ENCODE results near the gene NKAIN1. TPM values are rescaled to one million over a fixed set of nuclear protein-coding genes. Genes with fewer than 3 reads are reported as not detected.

Gene NKAIN1
- total and polyA plus RNA-seq, 11 donors, result 0.14 to 0.31 (median 0.21) TPM; not detected in 8

DNA sequence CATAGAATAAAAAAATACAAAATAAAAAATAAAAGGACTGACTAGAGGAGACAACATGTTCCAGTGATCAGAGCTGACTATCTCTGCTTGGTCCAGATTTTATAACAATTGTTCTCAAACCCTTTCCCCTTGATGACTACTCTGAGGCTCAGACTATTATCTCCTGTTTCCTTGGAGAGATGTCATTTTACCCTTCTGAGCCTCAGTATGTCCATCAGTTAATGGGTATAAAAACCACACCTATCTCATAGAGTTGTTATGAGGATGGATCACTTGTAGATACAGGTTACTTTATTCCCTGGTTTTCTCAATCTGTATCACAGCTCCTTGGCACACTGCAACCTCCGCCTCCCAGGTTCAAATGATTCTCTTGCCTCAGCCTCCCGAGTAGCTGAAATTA lies 7.0 kb downstream of the NKAIN1 start:
- Histone ChIP-seq H3K9me3 (no peaks in the 10 kb centered on the region), H3K36me3 (no peaks in the 10 kb centered on the region), H3K4me3 (no peak overlapping the region), H3K27ac (no peak overlapping the region), H3K4me1 (no peaks in the 10 kb centered on the region), H3K27me3 (peaks cover 0 to 35% (median 9%) of the 10 kb centered on the region in 9 donors)
- intact Hi-C loops (cut with DNase I), result no loop called here
- ATAC-seq, result no peak
- no peak for DNase-seq
- TF ChIP-seq POLR2A (IDR thresholded peaks at IDR 0.05), result no peak
- TF ChIP-seq, protein P1, sequence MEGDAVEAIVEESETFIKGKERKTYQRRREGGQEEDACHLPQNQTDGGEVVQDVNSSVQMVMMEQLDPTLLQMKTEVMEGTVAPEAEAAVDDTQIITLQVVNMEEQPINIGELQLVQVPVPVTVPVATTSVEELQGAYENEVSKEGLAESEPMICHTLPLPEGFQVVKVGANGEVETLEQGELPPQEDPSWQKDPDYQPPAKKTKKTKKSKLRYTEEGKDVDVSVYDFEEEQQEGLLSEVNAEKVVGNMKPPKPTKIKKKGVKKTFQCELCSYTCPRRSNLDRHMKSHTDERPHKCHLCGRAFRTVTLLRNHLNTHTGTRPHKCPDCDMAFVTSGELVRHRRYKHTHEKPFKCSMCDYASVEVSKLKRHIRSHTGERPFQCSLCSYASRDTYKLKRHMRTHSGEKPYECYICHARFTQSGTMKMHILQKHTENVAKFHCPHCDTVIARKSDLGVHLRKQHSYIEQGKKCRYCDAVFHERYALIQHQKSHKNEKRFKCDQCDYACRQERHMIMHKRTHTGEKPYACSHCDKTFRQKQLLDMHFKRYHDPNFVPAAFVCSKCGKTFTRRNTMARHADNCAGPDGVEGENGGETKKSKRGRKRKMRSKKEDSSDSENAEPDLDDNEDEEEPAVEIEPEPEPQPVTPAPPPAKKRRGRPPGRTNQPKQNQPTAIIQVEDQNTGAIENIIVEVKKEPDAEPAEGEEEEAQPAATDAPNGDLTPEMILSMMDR (IDR thresholded peaks at IDR 0.05), result no peak
- 94 to 98% (median 95%) methylated on average over 2 of the region's 2 CpGs for WGBS, 4 donors

DNA sequence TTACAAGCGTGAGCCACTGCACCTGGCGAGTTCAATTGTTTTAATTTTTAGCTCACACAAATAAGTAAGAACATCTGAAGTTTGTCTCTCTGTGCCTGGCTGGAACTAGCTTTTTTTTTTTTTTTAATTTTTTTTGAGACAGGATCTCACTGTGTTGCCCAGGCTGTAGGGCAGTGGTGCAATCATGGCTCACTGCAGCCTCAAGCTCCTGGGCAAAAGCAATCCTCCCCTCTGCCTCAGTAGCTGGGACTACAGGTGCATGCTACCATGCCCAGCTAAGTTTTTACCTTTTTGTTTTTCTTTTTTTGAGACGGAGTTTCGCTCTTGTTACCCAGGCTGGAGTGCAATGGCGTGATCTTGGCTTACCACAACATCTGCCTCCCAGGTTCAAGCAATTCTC lies 7.9 kb downstream of the NKAIN1 start:
- Histone ChIP-seq H3K4me3 (no peak overlapping the region), H3K36me3 (no peaks in the 10 kb centered on the region), H3K4me1 (no peaks in the 10 kb centered on the region), H3K9me3 (no peaks in the 10 kb centered on the region), H3K27me3 (peaks cover 0 to 27% (median 3%) of the 10 kb centered on the region in 9 donors), H3K27ac (no peak overlapping the region)
- 92 to 97% (median 94%) methylated on average over 5 of the region's 5 CpGs for WGBS, 4 donors
- no peak for TF ChIP-seq POLR2A (IDR thresholded peaks at IDR 0.05)
- TF ChIP-seq, protein P1 (IDR thresholded peaks at IDR 0.05), result no peak
- no peak for DNase-seq
- no peak for ATAC-seq
- intact Hi-C loops (cut with DNase I), result no loop called here

DNA sequence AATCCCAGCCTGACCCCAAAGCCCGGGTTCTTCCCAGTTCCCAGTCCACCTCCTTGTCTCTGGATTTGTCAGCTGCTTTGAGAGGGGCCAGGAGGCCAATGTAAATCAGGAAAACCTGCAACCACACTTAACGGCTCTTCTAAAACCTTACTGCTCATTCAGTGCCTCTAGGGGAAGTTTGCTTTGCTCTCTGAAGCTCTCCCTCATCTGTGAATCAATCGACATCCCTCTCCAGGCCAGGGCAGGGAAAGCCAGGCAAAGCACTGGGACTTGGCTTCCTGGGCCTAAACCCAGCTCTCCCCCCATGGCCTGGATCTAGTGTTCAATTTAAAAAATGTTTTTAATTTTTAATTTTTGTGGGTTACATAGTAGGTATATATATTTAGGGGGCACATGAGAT lies 9.3 kb downstream of the NKAIN1 start:
- no peak for ATAC-seq
- H3K36me3 ChIP-seq, result no peaks in the 10 kb centered on the region
- no peak for DNase-seq
- intact Hi-C loops (cut with DNase I), result no loop called here
- TF ChIP-seq POLR2A (IDR thresholded peaks at IDR 0.05), result no peak
- TF ChIP-seq, protein P1 (IDR thresholded peaks at IDR 0.05), result no peak
- no peaks in the 10 kb centered on the region for H3K9me3 ChIP-seq
- H3K27ac ChIP-seq, result no peak overlapping the region
- peaks cover 0 to 15% (median 0%) of the 10 kb centered on the region in 9 donors for H3K27me3 ChIP-seq
- WGBS, 4 donors, result 54 to 71% (median 65%) methylated on average over 2 to 3 of the region's 3 CpGs
- H3K4me3 ChIP-seq, result no peak overlapping the region
- no peaks in the 10 kb centered on the region for H3K4me1 ChIP-seq

DNA sequence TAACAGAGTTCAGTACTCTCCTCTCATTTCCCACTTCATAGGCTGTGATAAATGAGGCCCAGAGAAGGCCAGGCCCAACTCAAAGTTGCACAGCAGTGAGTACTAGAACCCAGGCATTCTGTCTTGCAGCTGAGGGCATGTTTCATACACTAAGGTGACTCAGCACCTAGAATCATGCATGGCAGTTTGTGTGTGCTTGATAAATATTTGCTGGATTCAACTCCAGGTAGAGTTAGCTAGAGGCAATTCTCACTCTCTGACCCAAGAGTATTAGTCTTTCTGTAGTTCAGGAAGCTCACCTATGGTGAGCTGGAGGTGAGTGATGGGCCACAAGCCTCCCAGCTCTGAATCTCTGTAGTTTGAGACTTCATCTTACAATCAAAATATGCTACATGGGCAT lies 10.7 kb downstream of the NKAIN1 start:
- Histone ChIP-seq H3K4me3 (no peak overlapping the region), H3K36me3 (no peaks in the 10 kb centered on the region), H3K27ac (no peak overlapping the region), H3K4me1 (no peaks in the 10 kb centered on the region), H3K27me3 (peaks cover 0 to 8% (median 0%) of the 10 kb centered on the region in 9 donors), H3K9me3 (no peaks in the 10 kb centered on the region)
- TF ChIP-seq POLR2A (IDR thresholded peaks at IDR 0.05), result no peak
- TF ChIP-seq, protein P1 (IDR thresholded peaks at IDR 0.05), result no peak
- ATAC-seq (no peak), DNase-seq (no peak)
- intact Hi-C loops (cut with DNase I), result no loop called here

All from heart left ventricle (tissue), 16 donors.